ENCODE data around the gene MVB12B.

DNA sequence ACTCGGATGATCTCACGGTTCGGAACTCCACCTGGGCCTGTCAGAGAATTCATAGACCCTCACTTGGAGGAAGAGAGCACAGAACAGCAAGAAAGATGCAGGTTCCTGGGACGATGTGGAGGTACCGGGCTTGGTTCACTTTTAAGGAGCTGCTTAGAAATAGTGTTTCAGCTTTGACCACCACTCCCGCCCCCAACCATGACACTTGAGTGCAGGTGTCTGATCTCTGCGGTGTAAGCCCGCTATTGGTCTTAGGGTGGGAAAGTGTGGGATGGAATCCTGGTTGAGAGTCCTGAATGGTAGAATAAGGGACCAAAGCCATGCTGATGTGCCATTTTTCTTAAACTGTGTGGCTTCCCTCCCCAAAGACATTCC is 189.9 kb downstream of the MVB12B start:
- TF ChIP-seq, protein P1, sequence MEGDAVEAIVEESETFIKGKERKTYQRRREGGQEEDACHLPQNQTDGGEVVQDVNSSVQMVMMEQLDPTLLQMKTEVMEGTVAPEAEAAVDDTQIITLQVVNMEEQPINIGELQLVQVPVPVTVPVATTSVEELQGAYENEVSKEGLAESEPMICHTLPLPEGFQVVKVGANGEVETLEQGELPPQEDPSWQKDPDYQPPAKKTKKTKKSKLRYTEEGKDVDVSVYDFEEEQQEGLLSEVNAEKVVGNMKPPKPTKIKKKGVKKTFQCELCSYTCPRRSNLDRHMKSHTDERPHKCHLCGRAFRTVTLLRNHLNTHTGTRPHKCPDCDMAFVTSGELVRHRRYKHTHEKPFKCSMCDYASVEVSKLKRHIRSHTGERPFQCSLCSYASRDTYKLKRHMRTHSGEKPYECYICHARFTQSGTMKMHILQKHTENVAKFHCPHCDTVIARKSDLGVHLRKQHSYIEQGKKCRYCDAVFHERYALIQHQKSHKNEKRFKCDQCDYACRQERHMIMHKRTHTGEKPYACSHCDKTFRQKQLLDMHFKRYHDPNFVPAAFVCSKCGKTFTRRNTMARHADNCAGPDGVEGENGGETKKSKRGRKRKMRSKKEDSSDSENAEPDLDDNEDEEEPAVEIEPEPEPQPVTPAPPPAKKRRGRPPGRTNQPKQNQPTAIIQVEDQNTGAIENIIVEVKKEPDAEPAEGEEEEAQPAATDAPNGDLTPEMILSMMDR (IDR thresholded peaks at IDR 0.05) = no peak
- TF ChIP-seq POLR2A (IDR thresholded peaks at IDR 0.05) = no peak
